HG02840 (cell line): ENCODE results near the gene NDRG4.

Experiments
- ATAC-seq: cut with Tn5 transposase; IDR thresholded peaks from one replicate; pipeline ENCODE4 v1.9.1; 2021; ENCODE audit warnings: mild to moderate bottlenecking, moderate library complexity, moderate number of reproducible peaks; ENCODE audit not compliant: unreplicated experiment, low FRiP score

NDRG4 gene

GRCh38 chr16:58537124-58537906 is 37.4 kb downstream of the NDRG4 start:
- ATAC-seq, result no peak

GRCh38 chr16:58541711-58542110 is 41.8 kb downstream of the NDRG4 start:
- no peak for ATAC-seq

GRCh38 chr16:58542291-58542690 is 42.3 kb downstream of the NDRG4 start:
- no peak for ATAC-seq

GRCh38 chr16:58543685-58544084 is 43.7 kb downstream of the NDRG4 start:
- ATAC-seq, result no peak

GRCh38 chr16:58548378-58548777 is 48.4 kb downstream of the NDRG4 start:
- no peak for ATAC-seq

GRCh38 chr16:58551496-58551895 is 51.6 kb downstream of the NDRG4 start:
- no peak for ATAC-seq

- ATAC-seq, result no peak
These were observed 56.7 kb downstream of the NDRG4 start for GRCh38 chr16:58556678-58557077.
